GM21786 (cell line): ENCODE results near the gene EPDR1.
"Not testable (repeated sequence)": the region's sequence is repeated elsewhere in the genome, so short reads cannot be mapped to it uniquely, and the experiment has no call there.

Source experiments
- ATAC-seq: cut with Tn5 transposase; IDR thresholded peaks from one replicate; pipeline ENCODE4 v1.9.1; 2021; ENCODE audit not compliant: unreplicated experiment

Gene EPDR1

DNA sequence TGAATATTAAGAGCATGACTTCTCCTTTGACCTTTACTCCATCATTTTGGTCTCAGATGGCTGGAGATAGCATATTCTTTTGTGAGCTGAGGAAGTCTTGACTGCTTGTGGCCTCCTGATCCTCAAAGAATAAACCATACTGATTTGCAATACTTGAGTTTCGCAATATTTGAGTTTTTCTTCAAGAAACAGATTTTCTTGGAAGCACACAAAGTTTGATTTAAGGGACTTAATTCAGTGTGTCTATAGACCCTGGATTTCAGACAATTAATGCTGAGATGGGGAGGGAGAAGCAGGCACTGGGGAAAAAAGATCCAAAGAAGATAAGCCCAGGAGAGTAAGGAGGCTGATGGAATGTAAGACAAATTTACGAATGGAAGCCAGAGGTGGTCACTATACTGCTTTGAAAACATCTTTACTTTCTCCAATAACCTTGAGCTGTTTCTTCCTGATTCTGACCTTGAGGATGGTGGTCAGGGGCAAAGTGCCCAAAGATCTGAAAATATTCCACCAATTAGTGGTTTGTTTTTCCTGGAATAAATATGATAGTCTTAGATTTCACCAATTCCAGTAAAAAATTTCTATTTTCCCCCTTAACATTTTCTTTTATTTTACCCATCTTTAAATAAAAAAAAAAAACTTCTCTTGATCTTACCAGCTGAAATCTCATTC is 7.5 kb downstream of the EPDR1 start:
- ATAC-seq = no peak

DNA sequence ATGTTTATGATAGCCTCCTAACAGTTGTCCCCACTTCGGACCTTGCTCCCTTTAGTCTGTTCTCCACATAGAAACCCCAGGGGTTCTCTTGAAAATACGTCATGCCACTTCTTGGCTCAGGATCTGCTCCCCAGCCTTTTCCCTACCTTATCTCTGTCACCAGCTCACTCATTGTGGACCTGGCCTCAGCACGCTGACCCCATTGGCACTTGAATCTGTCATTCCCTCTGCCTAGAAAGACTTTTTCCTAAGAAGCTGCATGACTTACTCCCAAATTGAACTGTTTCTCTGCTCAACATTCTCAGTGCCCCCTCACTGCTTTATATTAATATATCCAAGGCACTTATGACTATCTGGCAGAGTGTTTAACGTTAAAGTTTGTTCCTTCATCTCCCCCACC is 8.4 kb downstream of the EPDR1 start:
- ATAC-seq = no peak

DNA sequence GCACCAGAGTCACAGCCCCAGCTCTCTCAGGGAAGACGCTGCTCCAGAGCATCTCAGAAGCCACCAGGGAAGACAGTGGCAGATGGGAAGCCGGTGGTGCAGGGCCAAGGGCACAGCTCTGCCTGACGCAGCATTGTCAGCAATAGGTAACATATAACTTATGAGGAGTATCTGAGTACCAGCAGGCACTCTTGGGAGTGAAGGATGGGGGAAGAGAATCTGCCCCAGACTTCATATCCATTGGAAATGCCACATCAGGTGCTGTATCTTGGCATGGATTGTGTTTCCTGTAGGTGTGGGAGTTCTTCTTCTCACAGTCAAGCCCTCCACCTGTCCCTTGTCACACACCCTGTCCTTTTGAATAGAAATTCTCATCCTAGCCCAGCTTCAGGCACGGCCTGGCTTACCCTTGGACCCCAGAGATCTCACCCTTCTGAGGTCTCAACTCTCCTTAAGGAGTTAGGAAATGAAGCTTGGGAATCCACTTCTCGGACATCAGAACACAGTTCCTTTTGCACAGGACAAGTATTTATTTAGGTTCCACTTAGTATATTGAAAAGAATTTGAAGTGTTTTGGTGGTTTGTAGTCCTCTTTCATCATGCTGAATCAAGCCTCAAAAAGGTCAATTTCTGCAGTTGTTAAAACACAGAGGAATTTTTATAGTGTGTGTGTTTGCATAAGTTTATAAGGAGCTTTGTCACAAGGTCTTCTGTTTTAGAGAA is 9.9 kb downstream of the EPDR1 start:
- ATAC-seq = no peak

GRCh38 chr7:37932543-37932942 is 12.1 kb downstream of the EPDR1 start:
- no peak for ATAC-seq

GRCh38 chr7:37933018-37933566 is 12.7 kb downstream of the EPDR1 start:
- ATAC-seq = no peak

DNA sequence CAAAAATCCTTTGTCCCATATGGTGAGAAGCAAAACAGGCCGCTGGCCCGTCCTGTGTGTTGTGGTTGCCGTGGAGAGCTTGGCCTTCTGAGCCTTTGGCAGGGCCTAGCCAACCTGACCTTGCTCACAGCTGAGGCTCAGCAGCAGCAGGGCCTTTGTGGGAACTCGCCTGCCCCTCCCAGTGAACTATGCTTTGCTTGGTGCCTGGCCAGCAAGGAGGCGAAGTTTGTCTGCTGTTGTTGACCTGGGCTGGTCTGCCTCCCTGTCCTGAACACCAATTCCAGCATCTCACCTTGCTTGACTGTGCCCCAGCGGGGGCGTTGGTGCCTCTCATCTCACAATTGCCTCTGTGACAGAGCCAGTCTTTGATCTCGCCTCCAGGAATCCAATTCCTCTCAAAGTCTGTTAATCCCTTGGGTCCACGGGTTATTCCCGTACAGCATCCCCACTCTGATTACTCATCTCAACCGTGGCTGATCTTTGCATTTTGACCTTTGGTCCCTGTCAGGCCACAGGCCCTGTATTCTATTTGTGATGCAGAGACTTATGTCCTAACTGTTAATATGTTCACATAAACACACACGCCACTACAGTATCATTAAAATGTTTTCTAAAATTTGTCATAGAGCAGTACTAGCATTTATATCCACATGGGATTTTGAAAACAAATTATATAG is 22.6 kb downstream of the EPDR1 start:
- ATAC-seq = peak; percentile 38

GRCh38 chr7:37943905-37944736 is 23.7 kb downstream of the EPDR1 start:
- peak; percentile 40 for ATAC-seq

DNA sequence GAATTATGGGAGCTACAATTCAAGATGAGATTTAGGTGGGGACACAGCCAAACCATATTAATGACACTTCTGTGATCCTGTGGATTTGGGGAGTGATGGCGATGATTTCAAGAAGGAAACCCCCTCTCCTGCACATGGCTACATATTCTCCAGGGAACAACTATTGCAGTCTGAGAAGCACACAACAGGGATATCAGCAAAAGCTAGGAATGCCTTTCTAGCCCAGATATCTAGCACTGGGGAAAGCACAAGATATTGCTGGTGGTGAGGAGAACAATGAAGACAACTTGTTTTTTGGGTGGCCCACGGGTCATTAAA is 24.3 kb downstream of the EPDR1 start:
- no peak for ATAC-seq

GRCh38 chr7:37945336-37945735 is 24.9 kb downstream of the EPDR1 start:
- ATAC-seq = no peak

GRCh38 chr7:37947138-37947940 is 26.9 kb downstream of the EPDR1 start:
- ATAC-seq = no peak

- ATAC-seq = no peak
Measured at GRCh38 chr7:37947941-37948210, 27.4 kb downstream of the EPDR1 start.

DNA sequence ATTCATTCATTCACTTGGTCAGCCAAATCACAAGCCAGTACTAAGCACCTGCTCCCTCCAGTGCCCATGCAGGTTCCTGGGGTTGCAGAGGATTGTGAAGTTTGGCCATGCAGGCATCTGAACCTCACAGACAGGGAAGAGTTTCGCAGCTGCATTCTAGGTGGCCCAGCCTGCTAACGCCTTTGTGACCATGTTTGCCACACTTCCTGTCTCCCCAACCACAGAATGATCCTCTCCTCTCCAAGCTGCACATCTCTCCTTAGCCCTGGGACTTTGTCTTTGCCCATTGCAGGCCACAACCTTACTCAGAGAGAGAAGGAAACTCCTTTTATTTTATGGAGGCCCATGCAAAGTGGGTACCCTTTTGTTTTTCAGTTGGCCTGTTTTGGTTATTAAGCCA is 31.8 kb downstream of the EPDR1 start:
- ATAC-seq = no peak

- not testable (repeated sequence) for ATAC-seq
Measured at GRCh38 chr7:37954217-37954616, 33.8 kb downstream of the EPDR1 start.

DNA sequence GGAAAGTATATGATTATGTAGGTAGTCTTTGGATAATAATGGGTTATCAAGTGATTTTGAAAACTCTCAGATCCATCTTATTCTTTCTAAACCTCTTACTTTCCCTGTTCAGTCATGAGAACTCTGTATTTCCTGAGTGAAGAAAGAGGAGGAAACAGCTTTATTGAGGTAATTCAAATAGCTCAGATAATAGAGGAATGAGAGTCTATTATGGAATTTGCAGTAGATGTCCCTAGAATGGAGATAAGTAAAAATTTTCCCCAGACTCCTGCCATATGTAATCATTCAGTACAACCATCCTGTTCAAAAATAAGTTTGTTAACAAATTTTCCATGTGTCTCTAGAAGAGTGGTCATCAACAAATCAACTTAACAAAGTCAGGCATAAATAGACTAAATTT is 36.4 kb downstream of the EPDR1 start:
- ATAC-seq = no peak

GRCh38 chr7:37957221-37957970 is 37.0 kb downstream of the EPDR1 start:
- ATAC-seq = no peak

DNA sequence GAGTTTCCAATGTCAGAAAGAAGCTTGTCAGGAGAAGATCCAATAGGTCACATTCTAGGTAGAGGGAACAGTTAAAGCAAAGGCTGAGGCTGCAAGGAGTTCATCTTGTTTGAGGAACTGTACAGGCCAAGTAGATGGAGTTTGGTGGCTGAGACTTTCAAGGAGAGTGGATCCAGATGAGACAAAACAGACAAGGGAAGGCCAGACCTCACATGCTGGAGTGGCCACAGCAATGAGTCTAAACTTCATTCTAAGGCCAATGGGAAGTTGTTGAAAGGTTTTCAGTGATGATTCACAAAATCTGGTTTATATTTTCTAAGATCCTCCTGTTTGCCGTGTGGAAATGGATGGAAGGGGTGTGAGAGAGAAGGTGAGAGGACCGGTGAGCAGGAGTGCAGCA is 40.0 kb downstream of the EPDR1 start:
- ATAC-seq = no peak

DNA sequence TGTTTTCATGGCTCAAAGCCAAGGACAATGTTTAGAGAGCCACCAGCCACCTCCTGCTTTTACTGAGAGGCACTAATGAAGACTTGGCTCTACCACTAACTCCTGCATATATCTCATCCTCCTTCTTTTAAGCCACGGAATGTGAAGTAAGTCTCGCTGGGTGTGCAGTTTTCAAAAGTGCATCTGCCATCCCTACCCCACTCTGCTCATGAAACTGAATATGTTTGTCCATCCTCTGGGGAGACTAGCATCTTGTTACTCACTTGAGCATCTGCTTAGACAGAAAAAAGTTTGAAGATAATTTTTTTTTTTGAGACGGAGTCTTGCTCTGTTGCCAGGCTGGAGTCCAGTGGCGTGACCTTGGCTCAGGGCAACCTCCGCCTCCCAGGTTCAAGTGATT is 40.8 kb downstream of the EPDR1 start:
- no peak for ATAC-seq

GRCh38 chr7:37964196-37964595 is 43.8 kb downstream of the EPDR1 start:
- no peak for ATAC-seq

- ATAC-seq = no peak
Measured at GRCh38 chr7:37970211-37970610, 49.8 kb downstream of the EPDR1 start.

DNA sequence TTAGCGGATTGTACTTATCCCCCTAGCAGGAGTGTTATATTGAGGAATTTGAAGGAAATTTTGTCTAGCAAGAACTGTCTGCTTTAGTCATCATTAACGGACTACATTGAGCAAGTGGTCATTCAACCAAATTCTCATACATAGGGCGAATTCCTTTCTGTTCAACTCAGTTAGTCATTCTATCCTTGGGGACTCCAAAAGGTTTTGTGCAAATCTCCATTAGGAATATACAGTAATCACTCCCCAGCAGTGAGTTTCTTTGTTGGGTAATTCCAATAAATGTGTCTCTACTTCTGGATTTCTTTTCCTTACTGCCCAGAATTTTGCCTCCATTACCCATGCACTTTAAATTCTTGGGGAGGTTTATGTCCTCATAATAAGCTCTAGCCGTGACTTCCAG is 51.1 kb downstream of the EPDR1 start:
- ATAC-seq = no peak
